ENCODE measurements around the gene GAS6.
A peak's percentile ranks its signal among the peaks of the same experiment; 100 is the strongest.
"Not testable (repeated sequence)": the region's sequence is repeated elsewhere in the genome, so short reads cannot be mapped to it uniquely, and the experiment has no call there.

The GAS6 gene

GRCh38 chr13:113863524-113864272, at the start of gene GAS6:
Gene GAS6 (minus strand): TSS chr13:113864076. CDS start chr13:113863920, 156 bp downstream.
- DNase-seq, result peak; percentile 71

- not testable (repeated sequence) for DNase-seq
These were observed 49.5 kb upstream of the GAS6 start for GRCh38 chr13:113913408-113913807.

GRCh38 chr13:113912596-113912995, 48.7 kb upstream of the GAS6 start:
- no peak for DNase-seq

- DNase-seq, result peak; percentile 97
These were observed 44.0 kb upstream of the GAS6 start for GRCh38 chr13:113907635-113908617.

- DNase-seq, result peak; percentile 10
These were observed 42.7 kb upstream of the GAS6 start for GRCh38 chr13:113906571-113906970.

DNA sequence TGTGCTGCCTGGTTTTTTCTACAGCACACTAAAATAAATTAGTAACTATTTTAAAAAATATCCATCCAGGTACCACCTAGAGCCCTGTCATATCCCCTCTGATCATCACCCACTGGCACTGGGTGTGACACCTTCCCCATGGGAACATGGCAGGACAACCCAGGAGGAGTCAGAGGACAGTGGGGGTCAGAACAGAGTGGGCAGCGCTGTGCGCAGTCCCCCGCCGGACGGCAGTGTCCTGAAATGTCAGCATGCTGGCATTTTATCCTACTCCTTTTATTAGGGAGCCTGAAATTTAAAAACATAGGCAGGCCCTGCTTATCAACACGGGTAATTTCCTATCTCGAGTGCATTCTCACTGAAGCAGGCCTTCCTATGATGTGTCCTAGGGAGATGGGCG, 42.1 kb upstream of the GAS6 start:
- DNase-seq, result no peak

- DNase-seq, result no peak
These were observed 41.1 kb upstream of the GAS6 start for GRCh38 chr13:113905018-113905417.

- no peak for DNase-seq
These were observed 40.5 kb upstream of the GAS6 start for GRCh38 chr13:113904411-113904810.

GRCh38 chr13:113903912-113904311, 40.0 kb upstream of the GAS6 start:
- DNase-seq, result no peak

DNA sequence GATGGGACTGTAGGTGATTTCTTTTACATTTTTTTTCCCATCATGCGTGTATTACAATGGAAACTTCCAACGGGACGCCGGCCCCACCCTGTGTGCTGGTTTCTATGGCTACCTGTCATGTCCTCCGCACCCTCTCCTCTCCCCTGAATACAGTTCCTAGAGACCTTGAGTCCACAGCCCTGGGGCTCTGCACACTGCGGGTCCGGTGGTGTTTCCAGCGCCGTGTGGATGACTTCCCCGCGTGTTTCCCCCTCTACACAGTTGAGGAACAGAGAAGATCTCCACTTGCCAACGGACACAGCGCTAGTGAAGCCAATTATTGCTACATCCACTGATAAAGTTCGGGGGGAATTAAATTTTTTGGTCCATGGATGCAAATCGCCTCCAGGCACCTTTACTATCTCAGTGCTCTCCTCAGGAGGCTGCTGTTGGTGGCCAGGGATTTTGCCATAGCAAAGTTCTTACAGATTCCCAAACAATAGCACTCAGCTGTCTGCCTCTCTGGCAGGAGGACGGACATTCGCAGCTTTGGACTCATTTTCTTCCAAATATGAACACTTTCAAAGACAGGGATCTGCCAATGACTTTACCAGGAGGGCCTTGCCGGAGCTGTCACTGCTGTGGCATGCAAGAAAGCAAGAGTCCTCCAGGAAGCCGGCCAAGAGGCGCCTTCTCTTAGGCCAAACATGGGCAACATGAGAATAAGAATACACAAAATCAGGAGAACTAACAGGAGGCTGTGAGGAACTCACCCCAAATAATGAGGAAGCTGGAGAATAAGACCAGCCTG, 39.3 kb upstream of the GAS6 start:
- no peak for DNase-seq

- peak; percentile 5 for DNase-seq
These were observed 38.6 kb upstream of the GAS6 start for GRCh38 chr13:113902481-113902880.

DNA sequence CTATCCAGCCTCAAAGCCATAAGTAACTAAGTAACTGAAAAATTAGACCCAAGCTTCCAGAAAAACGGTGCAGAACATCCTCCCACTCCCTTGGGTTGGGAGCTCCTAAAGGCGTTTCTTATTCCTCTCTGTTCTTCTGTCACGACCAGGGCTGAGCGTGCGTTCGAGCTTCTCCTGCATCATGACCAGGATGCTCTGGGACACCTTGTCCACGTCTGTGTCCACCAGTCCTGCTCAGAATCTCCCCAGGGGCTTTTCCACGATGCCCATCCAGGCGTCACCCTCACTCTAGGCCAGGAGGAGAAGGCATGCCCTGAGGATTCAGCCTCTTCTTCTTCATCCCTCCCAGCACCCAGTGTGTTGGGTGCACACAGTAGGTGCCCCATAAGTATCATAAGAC, 37.8 kb upstream of the GAS6 start:
- DNase-seq, result no peak

- DNase-seq, result no peak
These were observed 37.4 kb upstream of the GAS6 start for GRCh38 chr13:113901231-113901630.

DNA sequence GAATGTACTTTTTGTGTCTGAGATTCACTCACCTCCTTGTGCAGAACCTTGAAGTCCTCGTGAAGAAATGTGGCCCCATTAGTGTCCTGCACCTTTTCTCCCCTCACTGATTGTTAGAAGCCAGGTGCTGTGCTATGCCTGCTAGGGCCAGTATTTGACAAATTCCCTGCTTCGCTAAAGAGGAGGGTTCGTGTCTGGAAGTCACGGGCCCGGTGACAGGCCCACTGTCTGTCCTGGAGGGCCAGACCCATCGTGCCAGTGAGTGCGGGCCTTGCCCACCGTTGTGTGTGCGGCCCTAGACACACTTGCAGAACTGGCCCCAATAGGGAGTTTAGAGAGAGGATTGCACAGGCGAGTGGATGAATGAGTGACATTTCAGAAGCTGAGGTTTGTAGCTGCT, 36.8 kb upstream of the GAS6 start:
- DNase-seq, result no peak

DNA sequence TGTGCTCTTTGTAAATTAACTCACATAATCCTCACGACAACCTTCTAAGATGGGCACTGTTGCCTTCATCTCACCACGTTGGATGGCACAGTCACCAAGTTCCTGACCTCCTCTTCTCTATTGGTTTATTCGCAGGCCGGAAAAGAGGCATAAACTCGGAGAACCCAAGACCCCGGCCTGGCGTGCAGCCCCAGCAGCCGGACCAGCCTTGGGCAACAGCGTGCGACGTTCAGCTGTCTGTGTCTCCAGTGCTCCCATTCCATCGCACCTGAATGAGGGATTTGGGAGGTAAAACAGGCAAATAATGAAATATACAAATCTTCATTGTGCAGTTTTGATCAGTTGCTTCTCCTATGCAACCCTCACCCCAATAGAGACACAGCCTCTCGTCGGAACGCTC, 34.5 kb upstream of the GAS6 start:
- DNase-seq, result no peak

DNA sequence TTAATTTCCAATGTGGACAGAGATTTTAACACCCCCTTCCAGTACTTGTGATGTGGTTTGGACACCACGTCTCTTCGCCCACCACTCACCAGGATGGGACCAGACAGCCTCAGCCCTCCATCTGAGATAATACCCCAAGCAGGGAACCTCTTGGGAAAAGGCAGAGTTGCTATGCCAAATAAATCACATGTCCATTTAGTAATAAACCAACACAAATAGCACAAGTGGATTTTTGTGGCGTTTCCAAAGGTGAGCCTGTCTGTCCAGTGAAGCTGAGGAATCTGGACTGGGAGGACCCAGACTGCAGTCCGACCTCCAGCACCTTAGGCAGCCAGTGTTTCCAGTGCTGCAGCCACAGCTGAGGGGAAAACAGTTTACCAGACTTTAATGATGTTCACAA, 34.1 kb upstream of the GAS6 start:
- DNase-seq, result no peak

GRCh38 chr13:113897161-113897560, 33.3 kb upstream of the GAS6 start:
- DNase-seq, result no peak

DNA sequence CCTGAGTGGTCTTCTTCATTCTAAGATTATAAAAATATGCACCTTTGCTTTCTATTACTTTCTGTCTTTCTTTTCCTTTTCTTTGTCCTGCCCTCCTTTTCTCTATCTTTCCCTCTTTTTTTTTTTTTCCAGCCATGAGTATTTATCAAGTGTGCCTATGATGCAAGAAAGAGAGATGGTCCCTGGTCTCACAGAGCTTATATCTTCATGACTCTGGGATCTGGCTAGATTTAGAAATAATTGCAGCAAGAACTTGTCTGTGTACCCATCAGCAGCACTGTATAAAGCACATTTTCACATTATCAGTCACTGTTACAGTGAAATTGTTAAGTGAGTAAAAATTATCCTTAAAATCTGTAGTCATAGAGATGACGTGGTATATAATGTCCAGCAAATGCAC, 31.6 kb upstream of the GAS6 start:
- DNase-seq, result no peak

DNA sequence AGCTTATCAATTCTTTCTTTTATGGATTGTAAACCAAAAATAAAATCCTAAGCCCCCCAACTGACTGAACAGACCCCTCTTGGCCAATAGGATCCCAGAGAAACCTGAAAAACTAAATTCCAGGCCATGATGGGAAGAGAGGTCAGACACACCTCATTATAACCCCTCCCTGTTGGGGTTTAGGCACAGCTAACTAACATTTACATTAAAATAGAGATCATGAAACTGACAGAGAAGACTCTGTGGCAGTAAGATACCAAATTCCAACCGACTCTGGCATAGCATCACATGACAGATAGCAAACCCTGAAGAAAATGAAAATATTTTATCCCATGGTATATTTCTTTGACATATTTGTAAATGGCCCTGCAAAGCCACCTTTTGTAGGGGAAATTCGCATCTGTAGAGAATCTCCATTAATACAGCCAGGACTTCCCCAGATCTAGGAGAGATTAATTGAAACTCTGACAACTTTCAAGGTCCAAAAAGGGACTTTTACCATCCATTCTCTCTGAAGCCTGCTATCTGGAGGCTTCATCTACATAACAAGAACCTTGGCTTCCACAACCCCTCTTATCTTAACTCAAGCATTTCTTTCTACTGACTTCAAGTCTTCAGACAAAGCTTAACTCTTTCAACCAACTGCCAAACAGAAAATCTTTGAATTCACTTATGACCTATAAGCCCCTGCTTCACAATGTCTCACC, 27.1 kb upstream of the GAS6 start:
- no peak for DNase-seq

DNA sequence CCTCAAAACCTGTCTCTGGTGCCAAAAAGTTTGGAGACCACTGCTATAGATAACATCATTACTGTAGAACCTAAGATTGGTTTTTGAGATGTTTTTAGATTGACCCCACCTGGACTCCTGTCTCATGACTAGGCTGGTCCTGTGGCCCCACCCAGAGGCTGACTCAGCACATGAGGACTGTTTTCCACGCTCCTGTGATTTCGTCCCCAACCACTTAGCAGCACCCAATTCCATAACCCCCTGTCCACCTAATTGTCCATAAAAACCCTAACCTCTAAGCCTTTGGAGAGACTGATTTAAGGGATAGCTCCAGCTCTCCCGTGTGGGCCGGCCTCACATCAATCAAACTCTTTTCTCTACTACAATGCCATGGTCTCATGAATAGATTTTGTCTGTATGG, 25.6 kb upstream of the GAS6 start:
- DNase-seq, result no peak

DNA sequence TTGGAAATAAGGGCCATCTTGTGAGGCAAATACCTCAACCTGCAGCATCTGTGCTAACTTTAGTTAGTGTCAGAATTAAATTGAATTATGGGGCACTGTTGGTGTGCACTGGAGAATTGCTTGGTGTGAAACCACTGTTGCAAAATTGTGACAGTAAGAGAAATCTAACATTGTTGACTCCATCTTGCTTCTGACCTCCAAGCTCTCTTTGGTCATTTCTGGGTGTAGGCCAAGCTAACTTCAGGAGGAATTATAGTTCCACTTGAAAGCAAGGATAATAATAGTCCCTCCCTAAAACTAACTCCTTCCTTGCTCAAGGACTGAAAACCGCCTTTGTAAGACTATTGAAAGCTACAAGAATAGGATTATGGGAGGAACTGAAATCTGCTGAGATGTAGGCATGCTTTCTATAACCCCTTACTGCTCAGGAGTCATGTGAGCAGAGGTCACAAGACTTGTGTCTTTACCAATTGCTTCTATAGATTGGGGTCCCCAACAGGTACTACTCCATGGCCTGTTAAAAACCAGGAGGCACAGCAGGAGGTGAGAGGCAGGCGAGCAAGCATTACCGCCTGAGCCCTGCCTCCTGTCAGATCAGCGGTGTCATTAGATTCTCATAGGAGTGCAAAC, 24.9 kb upstream of the GAS6 start:
- DNase-seq, result no peak

DNA sequence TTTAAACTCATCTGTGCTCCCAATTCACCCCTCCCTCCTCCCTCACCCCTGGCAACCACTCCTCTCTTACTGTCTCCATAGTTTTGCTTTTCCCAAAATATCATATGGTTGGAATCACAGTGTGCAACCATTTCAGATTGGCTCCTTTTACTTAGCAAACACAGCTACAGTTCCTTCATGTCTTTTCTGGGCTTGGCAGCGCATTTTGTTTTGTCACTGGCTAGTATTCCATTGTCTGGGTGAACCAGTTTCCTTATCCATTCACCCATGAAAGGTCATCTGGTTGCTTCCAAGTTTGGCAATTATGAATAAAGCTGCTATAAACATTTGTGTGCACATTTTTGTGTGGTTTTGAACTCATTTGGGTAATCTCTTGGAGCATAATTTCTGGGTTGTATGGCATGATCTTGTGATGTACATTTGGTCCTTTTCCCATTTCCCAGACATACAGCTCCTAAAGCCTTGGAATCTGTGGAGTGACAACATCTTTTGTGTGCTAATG, 23.9 kb upstream of the GAS6 start:
- no peak for DNase-seq

All from NCI-H2171 treated with DMSO at 0.1 percent for 48 hours (cell line).